GM21737 (cell line): ENCODE results near the gene RMI2.
"Not testable (repeated sequence)": the region's sequence is repeated elsewhere in the genome, so short reads cannot be mapped to it uniquely, and the experiment has no call there.

Source experiments
- ATAC-seq: cut with Tn5 transposase; IDR thresholded peaks from one replicate; pipeline ENCODE4 v1.9.1; 2021; ENCODE audit warnings: mild to moderate bottlenecking, moderate library complexity; ENCODE audit not compliant: unreplicated experiment

The RMI2 gene

DNA sequence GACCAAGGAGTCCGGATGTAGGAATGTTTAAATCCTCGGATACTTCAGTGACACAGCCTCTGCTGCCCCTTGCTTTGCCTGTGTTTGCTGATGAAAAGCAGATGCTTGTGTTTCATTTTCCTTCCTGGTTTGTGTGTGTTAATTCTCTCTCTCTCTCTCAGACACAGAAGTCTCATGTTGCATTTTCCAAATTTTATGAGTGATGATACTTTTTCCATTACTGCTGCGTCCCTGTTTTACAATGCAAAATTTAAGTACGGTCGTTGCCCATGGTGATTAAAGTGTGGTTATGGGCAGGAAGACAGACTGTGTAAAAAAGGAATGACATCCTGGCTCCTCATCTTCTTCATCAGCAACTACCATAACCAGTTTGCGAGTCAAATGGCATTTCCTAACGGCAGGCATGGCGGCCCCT, 5.7 kb downstream of the RMI2 start:
- no peak for ATAC-seq

DNA sequence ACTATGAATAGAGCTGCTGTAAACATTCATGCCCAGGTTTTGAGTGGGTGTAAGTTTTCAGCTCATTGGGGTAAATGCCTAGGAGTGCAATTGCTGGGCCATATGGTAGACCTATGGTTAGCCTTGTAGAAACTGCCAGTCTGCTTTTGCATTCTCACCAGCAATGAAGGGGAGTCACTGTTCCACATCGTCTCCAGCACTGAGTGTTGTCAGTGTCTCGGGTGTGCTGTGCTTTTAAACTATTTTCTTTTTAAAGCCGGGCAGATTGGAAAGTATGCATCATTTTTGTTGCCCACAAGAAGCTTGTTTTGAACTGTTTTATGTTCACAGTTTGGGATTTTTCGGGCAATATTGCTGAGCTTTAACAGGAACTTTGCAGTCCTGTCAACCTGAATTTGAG, 7.9 kb downstream of the RMI2 start:
- no peak for ATAC-seq

DNA sequence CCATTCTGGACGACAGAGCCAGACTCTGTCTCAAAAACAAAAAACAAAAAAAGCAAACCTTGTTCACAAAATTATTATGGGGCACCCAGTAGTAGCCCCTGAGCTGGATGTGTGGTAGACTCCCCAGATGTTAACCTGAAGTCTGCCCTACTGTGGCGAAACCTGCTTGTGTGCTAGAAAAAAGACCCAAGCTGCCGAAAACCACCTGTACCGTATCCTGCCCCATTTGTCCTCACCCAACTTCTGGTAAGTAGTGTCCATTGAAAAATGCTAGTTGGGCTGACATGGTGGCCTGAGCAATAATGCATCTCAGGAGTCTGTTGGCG, 9.1 kb downstream of the RMI2 start:
- ATAC-seq: peak; percentile 25

DNA sequence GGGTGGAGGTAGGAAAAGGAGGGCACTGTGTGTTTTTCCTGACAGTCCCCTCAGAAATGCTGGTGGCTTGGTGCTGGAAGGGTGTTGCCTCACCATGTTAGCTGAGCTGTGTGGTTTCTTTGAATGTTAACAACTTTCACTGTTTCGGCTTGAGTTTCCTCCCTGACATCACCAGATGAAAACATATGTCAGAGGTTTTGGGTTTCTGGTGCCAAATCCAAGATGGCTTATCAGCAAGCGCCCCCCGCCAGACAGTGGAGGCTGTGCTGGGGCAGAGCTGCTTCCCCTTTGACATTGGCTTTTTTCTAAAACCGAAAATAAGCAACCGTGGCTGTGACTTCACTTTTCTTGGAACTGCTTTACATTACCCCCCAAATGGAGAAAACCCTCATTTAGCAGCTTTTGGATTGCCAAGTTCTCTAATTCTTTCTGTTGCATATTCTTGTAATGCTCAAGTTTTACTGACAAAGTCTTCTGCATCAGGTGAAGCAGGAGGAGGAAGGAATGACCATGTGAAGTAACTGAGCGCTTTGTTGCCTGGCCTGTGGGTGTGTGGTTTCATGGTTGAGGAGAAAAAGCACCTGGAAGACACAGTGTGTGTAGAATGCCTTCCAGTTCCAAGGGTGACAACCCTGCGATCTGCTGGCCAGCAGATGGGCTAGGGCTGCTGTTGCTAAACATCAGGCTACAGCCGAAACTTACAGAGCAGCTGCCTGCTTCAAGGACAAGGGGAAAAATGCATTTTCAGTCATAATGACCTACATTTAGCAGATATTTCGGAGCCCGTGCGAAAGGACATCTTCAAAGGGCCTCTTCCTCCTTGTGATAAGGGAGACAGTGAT, 9.7 kb downstream of the RMI2 start:
- ATAC-seq: peak; percentile 58

DNA sequence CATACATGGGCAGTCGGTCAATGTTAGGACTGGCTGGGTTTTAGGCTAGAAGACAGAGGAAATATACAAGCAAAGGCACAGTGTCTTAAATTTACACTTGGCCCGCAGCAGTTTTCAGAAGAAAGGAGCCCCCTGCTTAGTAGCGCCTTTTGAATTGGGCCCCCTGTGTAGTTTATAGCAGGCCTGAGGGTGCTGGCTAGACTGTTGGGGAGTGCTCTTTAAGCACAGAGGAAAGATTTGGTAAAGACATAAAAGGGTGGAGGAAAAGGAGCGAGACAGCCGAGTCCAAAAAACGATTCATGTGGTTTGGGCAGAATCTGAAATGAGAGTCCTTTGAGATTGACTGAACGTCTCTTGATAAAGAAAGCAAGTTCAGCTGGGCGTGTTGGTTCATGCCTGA, 10.6 kb downstream of the RMI2 start:
- no peak for ATAC-seq

DNA sequence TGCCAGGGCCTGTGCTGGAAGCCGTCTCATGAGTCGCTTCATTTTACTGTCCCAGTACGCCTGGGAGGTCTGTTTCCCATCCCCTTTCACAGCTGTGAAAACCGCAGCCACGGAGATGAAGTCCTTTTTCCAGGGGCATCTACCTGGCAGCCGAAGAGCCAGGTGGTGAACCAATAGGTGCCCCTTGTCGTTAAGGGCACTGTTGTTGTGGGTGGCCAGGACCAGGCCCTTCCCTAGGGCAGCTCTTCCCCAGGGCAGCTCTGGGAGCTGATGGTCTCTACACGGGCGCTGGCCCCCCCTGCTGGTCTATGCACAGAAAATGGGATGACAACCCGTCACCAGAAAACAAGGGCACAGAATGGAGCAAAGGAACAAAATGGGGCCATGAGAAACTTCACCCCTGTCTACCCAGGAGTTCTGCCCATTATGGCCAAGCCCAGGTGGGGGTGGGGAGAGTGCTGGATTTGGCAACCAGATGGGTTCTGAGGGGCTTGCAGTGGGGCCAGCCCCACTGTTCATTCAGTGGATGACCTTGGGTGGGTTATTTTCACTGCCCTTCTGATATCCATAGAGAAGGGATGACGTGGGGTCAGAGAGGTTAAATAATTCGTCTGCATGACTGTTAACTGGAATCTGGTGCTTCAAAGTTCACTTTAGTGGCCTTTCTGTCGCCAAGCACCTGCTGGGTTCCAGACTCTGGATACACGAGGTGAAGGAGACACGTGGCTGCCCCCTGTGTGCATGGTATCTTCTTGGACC, 11.5 kb downstream of the RMI2 start:
- ATAC-seq: no peak

DNA sequence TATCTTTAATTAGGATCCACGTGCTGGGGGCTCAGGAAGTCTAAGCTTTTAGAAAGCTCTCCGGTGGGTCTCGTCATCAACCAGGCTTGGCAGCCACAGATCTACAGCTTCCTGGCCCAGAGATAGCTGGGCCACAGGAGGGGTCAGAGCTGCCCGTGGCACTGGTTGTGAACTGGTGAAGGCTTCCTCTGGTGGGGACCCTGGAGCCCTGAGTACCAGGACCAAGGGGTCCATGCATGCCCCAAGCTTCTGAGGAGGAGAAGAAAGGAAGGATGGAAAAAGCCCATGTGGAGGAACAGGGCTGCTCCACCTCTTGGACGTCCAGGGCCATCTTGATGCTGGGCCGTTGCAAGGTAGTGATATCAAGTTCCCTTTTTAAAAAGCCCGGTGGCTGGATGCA, 13.3 kb downstream of the RMI2 start:
- ATAC-seq: no peak

DNA sequence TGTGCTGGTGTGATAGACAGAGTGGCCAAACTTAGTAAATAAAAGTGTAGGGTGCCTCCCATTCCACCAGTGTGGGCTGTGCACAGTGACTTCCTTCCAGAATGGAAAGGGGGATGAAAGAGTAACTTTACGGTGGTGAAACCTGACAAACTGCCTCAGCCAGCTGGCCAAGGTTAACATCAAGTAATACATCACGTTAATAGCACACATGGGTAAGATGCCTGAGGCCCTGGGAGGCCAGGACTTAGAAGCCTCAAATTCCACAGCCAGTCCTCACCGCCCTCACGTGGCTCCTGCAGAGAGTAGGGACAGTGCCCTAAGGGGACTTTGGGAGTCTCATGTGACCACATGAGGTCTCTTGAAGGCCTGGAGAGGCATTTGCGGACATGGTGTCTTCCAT, 14.1 kb downstream of the RMI2 start:
- no peak for ATAC-seq

DNA sequence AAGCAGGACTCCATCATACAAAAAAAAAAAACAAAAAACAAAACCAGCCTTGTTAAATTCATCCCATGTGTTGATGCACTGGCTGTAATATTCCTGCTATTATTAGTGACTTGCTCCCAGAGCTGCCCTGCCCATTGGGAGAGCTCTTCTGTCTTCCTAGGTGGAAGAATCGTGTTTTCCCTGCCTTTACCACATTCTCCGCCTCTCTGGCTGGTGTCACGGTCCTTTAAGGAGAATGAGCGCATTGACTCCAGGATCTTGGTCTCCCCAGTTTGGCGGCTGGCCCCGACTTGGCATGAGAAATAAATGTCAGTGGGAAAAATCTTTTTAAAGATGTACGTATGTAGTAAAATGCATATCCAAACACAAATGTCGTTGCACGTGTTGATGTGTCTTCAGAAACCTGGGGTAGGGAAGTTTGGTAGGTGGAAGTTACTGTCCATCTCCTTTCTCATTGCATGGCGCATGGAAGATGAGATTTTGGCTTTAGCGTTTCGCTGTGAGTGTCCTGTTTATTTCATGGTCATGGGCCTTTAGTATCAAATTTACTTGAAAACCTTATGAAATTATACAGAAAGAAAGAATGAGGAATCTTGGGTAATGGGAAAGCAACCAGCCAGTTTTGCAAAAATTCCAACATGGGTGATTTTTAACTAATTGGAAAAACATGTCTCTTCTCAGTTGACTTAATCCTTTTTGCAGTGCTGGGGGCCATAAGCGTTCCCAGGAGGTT, 15.5 kb downstream of the RMI2 start:
- ATAC-seq: no peak

DNA sequence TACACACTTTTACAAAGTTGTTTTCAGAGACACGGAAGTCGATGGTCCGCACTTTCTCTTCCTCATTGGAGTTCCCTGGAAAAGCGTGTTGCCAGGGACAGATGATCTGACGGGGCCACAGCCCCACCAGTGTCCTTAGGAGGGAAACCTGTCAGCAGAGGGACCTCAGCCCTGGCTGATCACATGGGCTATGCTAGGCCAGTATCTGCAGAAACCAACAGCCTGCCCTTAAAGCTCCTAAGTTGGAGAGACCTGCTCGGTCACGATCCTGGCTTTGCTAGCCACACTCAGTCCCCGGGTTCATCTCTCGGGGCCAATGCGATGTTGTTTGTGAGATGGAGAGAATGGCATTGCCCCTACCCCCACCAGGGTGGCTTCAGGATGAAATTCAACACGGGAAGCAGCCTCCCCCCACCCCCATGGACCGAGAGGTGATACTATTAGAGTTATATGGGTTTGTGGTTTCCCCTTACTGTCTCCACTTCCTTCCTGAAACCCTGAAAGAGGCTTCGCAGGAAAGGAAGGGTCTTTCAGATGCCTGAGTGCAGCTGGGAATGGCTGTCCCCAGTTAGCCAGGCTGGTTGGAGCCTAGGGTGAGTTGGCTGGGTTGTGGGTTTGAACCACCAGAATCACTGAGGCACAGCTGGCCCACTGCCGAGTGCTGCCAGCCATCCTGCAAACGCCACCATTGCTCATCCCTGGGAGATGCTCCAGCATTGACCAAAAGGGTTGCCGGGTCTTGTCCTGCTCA, 16.6 kb downstream of the RMI2 start:
- peak; percentile 41 for ATAC-seq

DNA sequence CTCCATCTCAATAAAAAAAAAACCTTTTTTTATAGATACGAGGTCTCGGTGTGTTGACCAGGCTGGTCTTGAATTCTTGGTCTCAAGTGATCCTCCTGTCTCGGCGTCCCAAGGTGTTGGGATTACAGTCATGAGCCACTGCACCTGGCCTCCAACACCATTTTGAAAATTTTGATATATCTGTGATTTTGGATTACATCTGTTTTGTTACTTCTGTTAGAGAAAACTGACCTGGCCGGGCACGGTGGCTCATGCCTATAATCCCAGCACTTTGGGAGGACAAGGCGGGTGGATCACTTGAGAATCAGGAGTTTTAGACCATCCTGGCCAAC, 18.6 kb downstream of the RMI2 start:
- ATAC-seq: no peak

DNA sequence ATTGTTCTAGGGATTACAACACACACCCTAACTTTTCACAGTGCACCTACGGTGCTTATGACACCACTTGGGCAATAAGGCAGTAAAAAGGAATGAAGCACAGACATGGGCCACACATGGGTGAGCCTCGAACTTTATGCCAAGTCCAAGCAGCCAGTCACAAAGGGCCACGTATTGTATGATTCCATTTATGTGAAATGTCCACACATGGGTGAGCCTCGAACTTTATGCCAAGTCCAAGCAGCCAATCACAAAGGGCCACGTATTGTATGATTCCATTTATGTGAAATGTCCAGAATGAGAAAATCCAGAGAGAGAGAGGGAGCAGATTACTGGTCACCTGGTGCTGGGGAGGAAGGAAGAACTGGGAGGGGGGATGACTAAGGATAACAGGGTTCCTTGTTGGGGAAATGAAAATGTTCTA, 22.2 kb downstream of the RMI2 start:
- no peak for ATAC-seq

DNA sequence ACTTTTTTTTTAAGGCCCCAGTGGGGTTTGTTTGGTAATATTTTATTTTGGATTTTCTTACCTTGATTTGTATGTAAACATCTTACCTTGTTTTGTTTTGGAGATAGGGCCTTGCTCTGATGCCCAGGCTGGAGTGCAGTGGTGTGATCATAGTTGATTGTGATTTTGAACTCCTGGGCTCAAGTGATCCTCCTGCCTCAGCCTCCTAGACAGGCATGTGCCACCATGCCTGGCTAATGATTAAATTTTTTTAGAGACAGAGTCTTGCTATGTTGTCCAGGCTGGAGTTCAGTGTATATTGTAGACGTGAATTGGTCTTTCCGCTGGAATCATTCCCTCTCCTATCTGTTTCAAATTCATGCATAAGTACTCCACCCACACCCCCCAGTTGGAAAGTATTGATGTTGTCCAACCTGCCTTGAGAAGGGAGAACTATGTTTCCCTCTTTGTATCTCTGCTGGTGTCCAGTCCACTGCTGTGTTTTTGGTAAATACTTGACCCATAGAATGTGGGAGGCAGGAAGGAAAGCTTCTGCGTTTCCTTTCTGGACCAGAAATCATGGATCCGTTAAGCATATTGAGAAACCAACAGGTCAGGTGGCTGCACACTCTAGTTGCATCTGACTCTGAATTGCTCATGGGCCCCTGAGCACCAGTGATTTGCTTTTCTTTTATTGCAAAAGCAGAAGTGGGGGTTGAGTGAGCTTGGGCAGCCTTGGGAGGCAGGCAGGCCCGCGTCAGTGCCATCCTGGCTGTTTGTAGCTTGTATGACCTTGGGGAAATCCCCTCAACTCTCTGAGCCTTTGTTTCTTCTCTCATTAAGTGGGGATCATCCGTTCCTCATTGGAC, 25.0 kb downstream of the RMI2 start:
- peak; percentile 67 for ATAC-seq

DNA sequence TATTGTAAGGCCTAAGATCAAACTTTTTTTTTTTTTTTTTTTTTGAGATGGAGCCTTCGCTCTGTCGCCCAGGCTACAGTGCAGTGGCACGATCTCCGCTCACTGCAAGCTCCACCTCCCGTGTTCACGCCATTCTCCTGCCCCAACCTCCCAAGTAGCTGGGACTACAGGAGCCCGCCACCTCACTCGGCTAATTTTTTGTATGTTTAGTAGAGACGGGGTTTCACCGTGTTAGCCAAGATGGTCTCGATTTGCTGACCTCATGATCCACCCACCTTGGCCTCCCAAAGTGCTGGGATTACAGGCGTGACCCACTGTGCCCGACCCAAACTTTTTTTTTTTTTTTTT, 25.6 kb downstream of the RMI2 start:
- not testable (repeated sequence) for ATAC-seq

DNA sequence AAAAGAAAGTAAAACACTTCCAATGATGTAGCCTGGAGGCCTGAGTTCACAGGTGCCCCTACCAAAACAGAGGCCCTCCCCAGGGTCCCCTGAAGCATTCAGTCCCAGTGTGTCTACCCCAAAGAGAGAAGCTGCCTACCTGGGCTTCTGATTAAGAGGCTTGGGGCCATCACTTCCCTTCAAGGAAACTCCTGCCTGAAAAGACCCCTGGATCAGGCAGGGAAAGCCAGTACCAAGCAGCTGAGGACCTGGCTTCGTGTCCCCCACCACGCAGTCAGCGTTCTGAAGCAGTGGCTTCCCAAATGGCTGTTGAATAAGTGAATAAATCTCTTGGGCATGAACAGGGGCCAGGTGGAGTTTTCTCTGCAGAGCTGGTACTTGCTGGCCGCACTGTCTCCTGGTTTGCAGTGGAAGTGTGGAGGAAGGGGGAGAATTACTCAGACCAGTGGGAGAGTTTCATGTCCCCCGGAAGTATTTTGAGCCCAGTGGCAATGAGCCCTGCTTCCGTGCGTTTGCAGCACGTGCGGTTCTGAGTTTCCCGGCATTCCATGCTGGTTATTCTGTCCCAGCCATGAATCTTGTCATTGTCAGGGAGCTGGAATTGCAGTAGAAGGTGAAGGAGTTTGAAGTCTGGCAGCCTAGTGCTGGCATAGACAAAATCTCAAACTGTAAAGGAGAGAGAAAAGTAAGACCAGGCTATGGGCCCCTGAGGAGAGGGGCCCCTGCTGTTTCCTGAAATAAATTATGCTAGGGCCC, 27.0 kb downstream of the RMI2 start:
- no peak for ATAC-seq

DNA sequence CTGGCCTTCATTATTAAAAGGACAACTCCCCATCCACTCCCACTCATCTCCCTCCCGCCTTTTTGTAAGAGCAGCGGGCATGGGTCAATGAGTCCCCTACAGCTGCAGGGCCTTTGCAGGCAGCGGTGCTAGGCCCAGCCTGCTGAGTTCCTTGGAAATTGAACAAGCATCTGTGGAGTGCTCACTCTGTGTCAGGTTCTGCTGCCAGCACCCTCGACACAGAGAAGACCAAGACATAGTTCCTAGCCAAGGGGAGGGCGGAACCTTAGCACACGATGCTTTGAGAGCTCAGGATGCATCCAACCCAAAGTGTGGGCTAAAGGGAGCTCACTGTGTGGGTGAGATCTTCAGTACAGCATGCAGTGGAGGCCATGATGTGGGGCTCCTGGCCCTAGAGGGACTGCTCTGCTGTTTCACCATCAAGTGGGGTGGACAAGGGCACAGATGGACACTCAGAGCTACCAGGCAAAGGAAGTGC, 27.6 kb downstream of the RMI2 start:
- ATAC-seq: no peak

DNA sequence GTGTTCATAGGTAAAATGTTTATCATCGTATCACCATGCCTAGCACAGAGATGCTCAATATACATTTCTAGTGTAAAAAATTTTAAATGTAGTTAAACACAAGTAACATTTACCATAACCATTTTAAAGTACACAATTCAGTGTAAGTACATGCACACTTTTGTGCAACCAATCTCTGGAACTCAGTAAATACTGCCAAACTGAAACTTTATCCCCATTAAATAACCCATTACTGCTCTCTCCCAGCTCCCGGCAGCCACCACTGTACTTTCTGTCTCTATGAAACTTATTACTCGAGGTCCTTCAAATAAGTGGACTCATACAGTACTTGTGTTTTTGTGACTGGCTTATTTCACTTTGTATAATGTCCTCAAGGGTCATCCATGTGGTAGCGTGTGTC, 29.0 kb downstream of the RMI2 start:
- ATAC-seq: no peak

DNA sequence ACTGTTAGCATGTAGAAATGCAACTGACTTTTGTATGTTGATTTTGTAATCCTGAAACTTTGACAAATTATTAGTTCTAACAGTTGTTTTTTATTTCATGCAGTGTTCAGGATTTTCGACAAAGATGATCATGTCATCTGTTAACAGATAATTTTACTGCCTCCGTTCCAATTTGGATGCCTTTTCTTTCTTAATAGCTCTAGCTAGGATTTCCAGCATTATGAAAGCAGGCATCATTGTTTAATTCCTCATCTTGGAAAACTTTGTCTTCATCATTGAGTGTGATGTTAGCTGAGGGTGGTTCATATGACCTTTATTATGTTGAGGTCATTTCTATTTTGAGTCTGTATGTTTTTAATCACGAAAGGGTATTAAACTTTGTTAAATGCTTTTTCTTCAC, 31.9 kb downstream of the RMI2 start:
- no peak for ATAC-seq

DNA sequence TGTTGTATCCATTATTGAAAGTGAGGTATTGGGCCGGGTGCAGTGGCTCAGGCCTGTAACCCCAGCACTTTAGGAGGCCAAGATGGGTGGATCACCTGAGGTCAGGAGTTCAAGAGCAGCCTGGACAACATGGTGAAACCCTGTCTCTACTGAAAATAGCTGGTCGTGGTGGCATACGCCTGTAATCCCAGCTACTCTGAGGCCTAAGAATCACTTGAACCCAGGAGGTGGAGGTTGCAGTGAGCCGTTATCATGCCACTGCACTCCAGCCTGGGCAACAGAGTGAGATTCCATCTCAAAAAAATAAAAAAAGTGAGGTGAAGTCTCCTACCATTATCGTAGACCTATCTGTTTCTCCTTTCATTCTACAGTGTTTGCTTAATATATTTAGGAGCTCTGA, 33.7 kb downstream of the RMI2 start:
- ATAC-seq: not testable (repeated sequence)

DNA sequence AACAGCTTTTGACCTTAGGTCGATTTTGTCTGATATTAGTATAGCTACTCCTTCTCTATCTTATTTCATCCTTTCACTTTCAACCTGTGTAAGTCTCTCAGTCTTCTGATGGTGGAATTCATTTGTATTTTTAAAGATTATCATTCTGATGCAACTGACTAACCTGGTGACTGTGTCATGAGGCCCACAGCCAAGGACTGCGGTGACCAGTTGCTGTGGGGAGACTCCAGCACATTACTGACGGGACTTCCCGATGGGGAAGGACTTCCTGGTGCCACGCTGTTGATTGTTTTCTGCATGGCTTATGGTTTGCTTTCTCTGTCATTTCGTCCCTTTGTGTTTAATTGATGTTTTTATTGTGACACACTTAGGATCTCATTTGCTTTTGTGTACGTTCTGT, 34.2 kb downstream of the RMI2 start:
- no peak for ATAC-seq
